Fibroblast of skin of left quadriceps (primary cell): ENCODE measurements around the gene CXCL10.
A peak's percentile ranks its signal among the peaks of the same experiment; 100 is the strongest.
"Not testable (repeated sequence)": the region's sequence is repeated elsewhere in the genome, so short reads cannot be mapped to it uniquely, and the experiment has no call there.

Experiments used
- DNase-seq, 2 experiments: peaks; one replicate each; pipeline ENCODE4 v3.0.0-alpha.2; 2013; ENCODE audit warnings: low read depth in 2 of 2

Gene CXCL10

GRCh38 chr4:76028350-76028765 lies 5.1 kb upstream of the CXCL10 start:
- DNase-seq = no peak

- no peak for DNase-seq
Observed at GRCh38 chr4:76024065-76024464, 768 bp upstream of the CXCL10 start.

GRCh38 chr4:76022677-76023076 lies 620 bp downstream of the CXCL10 start:
- DNase-seq = no peak

- no peak for DNase-seq
Observed at GRCh38 chr4:76022031-76022430, 1.3 kb downstream of the CXCL10 start.

- no peak for DNase-seq
Observed at GRCh38 chr4:76017056-76017686, 6.1 kb downstream of the CXCL10 start.

GRCh38 chr4:76016393-76016792 lies 6.9 kb downstream of the CXCL10 start:
- no peak for DNase-seq

- DNase-seq = no peak
Observed at GRCh38 chr4:76013540-76013939, 9.8 kb downstream of the CXCL10 start.

GRCh38 chr4:76012388-76012801 lies 10.9 kb downstream of the CXCL10 start:
- no peak for DNase-seq

- DNase-seq = peak; percentile 67 to 69
Observed at GRCh38 chr4:76011700-76012387, 11.5 kb downstream of the CXCL10 start.

GRCh38 chr4:76011018-76011670 lies 12.2 kb downstream of the CXCL10 start:
- no peak for DNase-seq

- no peak for DNase-seq
Observed at GRCh38 chr4:76010576-76010975, 12.7 kb downstream of the CXCL10 start.

GRCh38 chr4:76009311-76009710 lies 14.0 kb downstream of the CXCL10 start:
- DNase-seq = no peak

GRCh38 chr4:76007089-76007862 lies 16.0 kb downstream of the CXCL10 start, which contains the start of gene CXCL9:
TSS of gene CXCL9 (minus strand) at chr4:76007509. CDS start at chr4:76007449, 60 bp downstream.
- DNase-seq = no peak

- DNase-seq = no peak
Observed at GRCh38 chr4:76003620-76004019, 19.7 kb downstream of the CXCL10 start.

- no peak for DNase-seq
Observed at GRCh38 chr4:76003035-76003434, 20.3 kb downstream of the CXCL10 start.

- DNase-seq = no peak
Observed at GRCh38 chr4:76002176-76002575, 21.1 kb downstream of the CXCL10 start.

- DNase-seq = no peak
Observed at GRCh38 chr4:76001700-76002099, 21.6 kb downstream of the CXCL10 start.

GRCh38 chr4:76000279-76000678 lies 23.0 kb downstream of the CXCL10 start:
- no peak for DNase-seq

- not testable (repeated sequence) for DNase-seq
Observed at GRCh38 chr4:75998525-75999147, 24.7 kb downstream of the CXCL10 start.

GRCh38 chr4:75997946-75998345 lies 25.4 kb downstream of the CXCL10 start:
- no peak for DNase-seq

GRCh38 chr4:75997081-75997480 lies 26.2 kb downstream of the CXCL10 start:
- DNase-seq = no peak

GRCh38 chr4:75995727-75996126 lies 27.6 kb downstream of the CXCL10 start:
- DNase-seq = peak; percentile 22 to 30
